ENCODE data around the gene TPSG1.
"Not testable (repeated sequence)": the region's sequence is repeated elsewhere in the genome, so short reads cannot be mapped to it uniquely, and the experiment has no call there.

Gene TPSG1

DNA sequence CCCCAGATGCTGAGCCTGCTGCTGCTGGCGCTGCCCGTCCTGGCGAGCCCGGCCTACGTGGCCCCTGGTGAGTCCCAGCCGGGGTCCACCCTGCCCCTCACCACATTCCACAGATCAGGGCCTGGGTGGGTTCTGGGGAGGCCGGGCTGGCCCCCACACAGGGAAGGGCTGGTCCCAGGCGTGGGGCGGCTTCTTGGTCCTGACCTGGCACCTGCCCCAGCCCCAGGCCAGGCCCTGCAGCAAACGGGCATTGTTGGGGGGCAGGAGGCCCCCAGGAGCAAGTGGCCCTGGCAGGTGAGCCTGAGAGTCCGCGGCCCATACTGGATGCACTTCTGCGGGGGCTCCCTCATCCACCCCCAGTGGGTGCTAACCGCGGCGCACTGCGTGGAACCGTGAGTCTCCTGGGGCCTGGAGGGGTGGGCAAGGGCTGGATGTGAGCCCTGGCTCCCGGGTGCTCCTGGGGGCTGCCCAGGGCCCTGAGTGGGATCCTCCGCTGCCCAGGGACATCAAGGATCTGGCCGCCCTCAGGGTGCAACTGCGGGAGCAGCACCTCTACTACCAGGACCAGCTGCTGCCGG lies 31.3 kb upstream of the TPSG1 start:
- not testable (repeated sequence) for DNase-seq

DNA sequence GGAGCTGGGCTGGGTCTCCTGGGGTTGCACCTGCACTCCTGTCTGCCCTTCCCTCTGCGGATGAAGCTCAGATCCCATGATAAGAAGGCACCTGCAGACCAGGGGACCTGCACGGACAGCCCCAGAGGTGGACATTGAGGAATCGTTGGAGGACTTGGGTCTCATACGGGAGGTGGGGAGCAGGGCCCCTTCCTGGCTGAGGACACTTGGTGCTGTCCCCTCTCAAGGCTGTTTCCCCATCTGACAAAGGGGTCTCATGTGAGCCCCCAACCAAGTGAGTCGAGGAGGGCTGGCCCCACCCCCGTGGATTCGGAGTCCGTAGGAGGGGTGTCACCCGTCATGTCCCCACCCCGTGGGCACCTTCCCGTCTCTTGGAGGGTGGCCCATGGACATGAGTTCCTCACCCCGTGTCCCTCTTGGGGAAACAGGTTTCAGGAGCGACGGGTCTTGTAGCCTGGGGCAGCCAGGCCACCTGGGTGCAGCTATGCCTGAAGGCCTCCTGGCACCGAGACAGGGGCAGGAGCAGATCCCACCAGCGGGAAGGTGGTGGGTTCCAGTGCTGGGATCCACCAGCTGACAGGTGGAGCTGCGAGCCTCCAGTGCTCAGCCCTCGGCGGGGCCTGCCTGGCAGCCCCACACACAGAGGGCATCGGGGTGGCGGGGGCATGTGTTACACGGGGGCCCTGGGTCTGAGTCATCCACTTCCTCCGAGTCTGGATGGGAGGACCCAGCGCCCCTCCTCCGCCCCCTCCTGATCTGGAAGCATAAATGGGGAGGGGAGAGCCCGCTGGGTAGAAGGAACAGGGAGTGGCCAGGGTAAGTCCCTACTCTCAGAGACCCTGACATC lies 30.4 kb upstream of the TPSG1 start, which contains the start of gene TPSD1:
Gene TPSD1, plus strand, starts transcription at position 794 of the 847 bp plus-strand sequence. CDS start 212 bp downstream, outside the sequence.
- DNase-seq = not testable (repeated sequence)

DNA sequence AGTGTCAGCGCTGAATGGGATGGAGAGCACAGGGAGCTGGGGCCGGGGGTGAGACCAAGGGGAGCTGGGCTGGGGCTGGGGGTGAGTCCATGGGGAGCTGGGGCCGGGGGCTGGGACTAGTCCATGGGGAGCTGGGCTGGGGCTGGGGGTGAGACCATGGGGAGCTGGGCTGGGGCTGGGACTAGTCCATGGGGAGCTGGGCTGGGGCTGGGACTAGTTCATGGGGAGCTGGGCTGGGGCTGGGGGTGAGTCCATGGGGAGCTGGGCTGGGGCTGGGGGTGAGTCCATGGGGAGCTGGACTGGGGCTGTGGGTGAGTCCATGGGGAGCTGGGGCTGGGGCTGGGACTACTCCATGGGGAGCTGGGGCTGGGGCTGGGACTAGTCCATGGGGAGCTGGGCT lies 29.8 kb upstream of the TPSG1 start:
- not testable (repeated sequence) for DNase-seq

DNA sequence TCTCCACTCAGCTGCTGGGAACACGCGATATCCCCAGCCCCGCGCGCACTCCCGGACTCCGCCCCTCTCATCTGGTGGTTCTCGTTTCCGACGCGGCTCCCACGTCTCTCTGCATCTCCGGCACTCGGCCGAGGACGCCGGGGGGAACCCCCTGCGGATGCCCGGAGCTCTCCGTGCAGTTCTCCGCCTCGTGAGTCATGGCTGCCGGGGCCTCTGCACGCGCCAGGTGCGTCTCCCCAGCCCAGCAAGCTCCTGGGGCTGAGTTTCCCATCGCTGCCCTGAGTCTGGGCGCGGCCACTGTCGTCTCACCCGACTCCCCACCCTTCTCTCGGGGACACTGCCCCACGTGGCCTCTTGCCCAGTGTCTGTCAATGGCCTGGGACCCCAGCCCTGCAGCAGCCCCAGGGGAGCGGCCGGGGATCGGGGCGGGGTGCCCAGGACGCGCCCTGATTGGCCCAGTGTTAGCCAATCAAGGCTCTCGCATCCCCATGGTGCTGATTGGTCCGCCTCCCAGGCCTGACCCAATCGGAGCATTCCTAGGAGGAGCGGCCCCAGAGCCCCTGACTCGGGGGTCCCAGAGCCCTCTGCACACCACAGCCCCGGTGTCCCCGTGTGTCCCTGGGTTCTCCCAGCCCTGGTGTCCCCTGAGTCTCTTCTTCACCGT lies 28.8 kb upstream of the TPSG1 start:
- not testable (repeated sequence) for DNase-seq

DNA sequence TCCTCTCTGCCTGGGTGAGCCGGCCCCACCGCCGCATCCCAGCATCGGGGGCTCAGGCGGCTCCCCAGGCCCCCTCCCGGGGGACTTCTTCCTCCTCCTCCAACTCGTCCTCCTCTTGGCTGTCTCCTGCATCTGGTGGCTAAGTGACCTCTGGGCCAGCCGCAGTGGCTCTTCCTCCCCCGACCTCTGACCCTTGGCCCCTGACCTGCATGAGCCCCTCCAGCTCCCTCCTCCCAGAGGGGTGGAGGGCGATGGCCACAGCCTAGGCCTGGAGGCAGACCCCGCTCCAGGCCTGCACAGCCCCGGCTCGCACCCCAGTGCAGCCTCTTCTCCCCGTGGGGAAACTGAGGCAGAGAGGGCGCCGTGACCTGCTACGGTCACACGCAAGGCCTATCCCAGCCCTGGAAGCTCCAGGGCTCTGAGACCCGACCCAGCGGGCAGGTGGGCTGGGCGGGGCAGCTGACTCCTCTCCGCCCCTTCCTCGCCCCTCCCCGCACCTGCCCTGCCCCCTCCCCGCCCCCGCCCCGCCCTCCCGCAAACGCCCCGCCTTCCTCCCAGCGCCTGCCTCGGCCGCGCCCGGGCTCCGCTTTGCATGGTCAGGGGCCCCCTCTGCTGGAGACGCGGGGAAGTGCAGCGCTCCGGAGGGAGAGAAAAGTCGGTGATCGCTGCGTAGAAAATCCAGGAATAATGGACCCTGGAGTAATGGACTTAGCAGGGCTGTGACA lies 24.1 kb upstream of the TPSG1 start:
- not testable (repeated sequence) for DNase-seq

DNA sequence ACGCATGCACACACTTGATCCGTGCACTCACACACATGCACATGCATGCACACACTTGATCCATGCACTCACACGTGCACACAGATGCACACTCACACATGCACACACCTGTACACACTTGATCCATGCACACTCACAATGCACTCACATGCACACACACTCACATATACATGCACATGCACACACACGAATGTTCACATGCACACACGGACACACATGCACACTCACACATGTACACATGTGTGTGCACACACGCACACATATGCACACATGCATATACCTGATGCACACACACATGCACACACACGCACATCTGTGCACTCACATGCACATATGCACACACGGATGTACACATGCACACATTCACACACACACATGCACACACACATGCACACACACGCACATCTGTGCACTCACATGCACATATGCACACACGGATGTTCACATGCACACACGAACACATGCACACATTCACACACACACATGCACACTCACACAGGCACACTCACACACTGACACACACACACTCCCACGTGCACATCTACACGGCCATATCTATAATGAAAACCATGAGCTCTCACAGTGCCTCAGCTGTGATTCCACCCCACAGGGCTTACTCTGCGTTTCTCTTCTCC lies 23.0 kb upstream of the TPSG1 start:
- DNase-seq = not testable (repeated sequence)

DNA sequence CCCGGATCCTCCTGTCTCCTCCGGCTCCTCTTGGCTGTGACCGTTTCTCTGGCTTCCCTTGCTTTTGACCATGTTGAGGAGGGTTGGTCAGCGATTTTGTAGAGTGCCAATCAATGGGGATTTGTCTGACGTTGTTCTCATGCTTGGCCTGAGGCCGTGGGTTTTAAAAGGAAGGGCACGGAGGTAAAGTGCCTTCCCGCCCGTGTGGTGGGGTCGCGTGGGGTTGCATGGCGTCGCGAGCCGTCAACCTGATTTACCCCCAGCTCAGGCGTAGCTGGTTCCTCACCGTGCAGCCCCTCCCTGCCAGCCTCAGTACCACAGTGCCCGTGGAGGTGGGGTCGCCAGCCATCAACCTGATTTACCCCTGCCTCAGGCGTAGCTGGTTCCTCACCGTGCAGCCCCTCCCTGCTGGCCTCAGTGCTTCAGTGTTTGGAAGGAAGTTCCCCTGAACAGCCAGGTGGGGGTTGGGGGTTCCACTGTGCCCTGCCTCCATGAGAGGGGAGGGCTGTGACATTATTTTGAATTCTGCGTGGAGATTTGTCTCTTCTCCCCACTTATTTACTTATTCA lies 20.5 kb upstream of the TPSG1 start:
- no peak for DNase-seq

DNA sequence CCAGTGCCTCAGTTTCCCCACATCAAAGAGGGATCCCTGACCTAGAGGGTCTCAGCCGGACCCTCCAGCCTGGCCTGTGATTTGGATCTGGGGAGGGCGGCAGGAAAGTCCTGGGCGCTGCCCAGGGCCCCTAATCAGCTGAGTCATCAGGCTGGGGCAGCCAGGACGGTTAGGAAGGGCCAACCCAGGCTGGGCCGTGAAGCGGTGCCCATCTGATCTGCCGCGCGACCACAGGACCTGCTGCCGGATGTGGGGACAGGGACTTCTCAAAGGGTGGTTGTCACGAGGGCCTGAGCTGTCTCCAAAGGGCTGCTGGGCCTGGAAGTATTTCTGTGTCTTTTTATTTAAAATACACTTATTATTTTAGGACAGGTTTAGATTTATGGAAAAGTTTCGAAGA lies 19.8 kb upstream of the TPSG1 start:
- no peak for DNase-seq

DNA sequence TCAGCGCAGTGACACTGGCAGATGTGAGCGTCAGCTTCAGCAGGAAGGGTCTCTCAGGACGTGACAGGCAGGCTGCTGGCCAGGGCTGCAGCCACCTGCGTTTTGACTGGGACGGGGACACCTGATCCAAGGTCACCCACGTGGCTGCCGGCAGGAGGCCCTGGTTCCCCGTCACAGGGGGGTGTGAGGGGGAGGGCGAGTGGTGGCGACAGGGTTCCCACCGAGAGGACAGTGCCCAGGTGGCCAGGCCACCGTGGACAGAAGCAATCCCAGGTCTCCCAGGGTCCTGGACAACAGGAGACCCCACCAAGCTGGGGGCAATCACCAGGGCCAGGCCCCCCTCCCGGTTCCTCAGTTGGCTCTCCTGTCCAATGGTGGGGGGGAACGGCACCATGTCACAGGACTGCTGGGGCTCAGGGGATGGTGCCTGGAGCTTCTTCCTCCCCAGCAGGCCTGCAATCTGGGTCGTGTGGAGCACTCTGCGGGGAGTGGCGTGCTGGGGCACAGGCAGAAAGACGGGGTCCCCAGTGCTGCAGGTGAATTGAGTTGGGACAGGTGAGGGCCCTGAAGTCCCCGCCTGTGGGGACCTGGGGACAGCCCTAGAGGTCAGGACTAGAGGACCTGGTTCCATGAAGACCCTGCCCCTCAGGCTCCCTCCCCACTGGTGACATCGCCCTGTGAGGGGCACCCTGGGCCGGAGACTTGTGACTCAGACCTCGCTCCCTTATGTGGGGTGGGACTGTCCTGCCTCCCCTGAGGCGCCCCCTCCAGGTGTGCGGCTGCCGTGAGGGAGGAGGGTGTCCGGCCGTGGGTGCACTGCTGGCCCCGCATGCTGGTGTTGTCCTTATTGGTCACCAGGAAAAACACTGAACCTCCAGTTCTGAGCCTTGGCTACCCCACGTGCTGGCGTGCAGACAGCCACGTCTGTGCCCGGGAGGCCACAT lies 19.1 kb upstream of the TPSG1 start:
- not testable (repeated sequence) for DNase-seq

DNA sequence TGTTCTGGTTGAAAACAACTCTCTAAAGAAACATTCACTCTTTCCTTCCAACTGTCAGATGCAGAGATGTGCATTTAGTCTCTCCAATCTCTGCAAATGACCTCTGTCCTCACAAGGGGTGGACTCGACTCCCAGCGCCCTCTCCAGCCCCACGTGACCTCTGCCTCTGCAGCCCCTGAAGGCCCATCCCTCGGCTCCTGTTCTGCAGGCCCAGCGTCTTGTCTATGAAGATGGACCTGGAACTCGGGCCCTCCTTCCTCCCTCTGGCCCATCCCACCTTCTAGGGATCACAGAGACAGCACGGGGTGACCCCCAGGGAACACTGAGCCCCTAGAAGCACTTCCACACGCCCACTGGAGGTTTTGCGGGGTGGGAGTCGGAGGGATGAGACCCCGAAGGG lies 18.3 kb upstream of the TPSG1 start:
- DNase-seq = not testable (repeated sequence)

DNA sequence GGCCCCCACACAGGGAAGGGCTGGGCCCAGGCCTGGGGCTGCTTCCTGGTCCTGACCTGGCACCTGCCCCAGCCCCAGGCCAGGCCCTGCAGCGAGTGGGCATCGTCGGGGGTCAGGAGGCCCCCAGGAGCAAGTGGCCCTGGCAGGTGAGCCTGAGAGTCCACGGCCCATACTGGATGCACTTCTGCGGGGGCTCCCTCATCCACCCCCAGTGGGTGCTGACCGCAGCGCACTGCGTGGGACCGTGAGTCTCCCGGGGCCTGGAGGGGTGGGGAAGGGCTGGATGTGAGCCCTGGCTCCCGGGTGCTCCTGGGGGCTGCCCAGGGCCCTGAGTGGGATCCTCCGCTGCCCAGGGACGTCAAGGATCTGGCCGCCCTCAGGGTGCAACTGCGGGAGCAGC lies 16.0 kb upstream of the TPSG1 start:
- not testable (repeated sequence) for DNase-seq

DNA sequence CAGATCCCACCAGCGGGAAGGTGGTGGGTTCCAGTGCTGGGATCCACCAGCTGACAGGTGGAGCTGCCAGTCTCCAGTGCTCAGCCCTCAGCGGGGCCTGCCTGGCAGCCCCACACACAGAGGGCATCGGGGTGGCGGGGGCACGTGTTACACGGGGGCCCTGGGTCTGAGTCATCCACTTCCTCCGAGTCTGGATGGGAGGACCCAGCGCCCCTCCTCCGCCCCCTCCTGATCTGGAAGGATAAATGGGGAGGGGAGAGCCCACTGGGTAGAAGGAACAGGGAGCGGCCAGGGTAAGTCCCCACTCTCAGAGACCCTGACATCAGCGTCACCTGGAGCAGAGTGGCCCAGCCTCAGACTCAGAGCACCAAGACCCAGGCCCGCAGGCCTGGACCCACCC lies 15.4 kb upstream of the TPSG1 start, which contains the start of gene TPSAB1:
Gene TPSAB1, plus strand, starts transcription at position 270 of the 400 bp plus-strand sequence. CDS start 234 bp downstream, outside the sequence.
- not testable (repeated sequence) for DNase-seq

DNA sequence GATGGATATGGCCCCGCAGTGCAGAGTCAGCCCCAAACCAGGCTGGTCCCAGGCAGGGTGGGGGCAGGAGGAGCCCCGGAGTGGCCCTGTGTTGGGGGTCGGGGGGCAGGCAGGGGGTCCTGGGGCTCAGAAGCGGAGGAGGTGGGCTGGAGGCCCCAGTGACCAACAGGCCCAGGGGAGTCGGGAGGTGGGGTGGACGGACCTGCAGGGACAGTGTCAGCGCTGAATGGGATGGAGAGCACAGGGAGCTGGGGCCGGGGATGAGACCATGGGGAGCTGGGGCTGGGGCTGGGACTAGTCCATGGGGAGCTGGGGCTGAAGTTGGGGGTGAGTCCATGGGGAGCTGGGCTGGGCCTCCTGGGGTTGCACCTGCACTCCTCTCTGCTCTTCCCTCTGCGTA lies 14.5 kb upstream of the TPSG1 start:
- not testable (repeated sequence) for DNase-seq

DNA sequence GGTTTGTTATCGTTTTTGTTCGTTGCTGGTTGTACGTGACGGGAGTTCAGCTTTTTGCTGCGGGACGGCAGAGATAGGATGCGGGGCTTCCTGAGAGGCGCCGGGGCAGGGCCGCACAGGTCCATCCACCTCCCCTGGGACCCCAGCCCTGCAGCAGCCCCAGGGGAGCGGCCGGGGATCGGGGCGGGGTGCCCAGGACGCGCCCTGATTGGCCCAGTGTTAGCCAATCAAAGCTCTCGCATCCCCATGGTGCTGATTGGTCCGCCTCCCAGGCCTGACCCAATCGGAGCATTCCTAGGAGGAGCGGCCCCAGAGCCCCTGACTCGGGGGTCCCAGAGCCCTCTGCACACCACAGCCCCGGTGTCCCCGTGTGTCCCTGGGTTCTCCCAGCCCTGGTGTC lies 13.8 kb upstream of the TPSG1 start:
- DNase-seq = not testable (repeated sequence)

DNA sequence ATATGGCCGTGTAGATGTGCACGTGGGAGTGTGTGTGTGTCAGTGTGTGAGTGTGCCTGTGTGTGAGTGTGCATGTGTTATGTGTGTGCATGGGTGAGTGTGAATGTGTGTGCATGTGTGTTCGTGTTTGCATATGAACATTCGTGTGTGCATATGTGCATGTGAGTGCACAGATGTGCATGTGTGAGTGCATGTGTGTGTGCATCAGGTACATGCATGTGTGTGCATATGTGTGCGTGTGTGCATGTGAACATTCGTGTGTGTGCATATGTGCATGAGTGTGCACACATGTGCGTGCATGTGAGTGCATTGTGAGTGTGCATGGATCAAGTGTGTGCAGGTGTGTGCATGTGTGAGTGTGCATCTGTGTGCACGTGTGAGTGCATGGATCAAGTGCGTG lies 12.9 kb upstream of the TPSG1 start:
- no peak for DNase-seq

DNA sequence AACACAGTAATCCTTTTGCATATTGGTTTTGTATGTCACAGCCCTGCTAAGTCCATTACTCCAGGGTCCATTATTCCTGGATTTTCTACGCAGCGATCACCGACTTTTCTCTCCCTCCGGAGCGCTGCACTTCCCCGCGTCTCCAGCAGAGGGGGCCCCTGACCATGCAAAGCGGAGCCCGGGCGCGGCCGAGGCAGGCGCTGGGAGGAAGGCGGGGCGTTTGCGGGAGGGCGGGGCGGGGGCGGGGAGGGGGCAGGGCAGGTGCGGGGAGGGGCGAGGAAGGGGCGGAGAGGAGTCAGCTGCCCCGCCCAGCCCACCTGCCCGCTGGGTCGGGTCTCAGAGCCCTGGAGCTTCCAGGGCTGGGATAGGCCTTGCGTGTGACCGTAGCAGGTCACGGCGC lies 11.6 kb upstream of the TPSG1 start:
- DNase-seq = not testable (repeated sequence)

DNA sequence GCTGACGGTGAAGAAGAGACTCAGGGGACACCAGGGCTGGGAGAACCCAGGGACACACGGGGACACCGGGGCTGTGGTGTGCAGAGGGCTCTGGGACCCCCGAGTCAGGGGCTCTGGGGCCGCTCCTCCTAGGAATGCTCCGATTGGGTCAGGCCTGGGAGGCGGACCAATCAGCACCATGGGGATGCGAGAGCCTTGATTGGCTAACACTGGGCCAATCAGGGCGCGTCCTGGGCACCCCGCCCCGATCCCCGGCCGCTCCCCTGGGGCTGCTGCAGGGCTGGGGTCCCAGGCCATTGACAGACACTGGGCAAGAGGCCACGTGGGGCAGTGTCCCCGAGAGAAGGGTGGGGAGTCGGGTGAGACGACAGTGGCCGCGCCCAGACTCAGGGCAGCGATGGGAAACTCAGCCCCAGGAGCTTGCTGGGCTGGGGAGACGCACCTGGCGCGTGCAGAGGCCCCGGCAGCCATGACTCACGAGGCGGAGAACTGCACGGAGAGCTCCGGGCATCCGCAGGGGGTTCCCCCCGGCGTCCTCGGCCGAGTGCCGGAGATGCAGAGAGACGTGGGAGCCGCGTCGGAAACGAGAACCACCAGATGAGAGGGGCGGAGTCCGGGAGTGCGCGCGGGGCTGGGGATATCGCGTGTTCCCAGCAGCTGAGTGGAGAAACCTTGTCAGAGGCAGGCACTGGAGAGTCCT lies 7.1 kb upstream of the TPSG1 start:
- not testable (repeated sequence) for DNase-seq

DNA sequence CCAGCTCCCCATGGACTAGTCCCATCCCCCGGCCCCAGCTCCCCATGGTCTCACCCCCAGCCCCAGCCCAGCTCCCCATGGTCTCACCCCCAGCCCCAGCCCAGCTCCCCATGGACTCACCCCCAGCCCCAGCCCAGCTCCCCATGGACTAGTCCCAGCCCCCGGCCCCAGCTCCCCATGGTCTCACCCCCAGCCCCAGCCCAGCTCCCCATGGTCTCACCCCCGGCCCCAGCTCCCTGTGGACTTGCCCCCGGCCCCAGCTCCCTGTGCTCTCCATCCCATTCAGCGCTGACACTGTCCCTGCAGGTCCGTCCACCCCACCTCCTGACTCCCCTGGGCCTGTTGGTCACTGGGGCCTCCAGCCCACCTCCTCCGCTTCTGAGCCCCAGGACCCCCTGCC lies 6.2 kb upstream of the TPSG1 start:
- DNase-seq = not testable (repeated sequence)

DNA sequence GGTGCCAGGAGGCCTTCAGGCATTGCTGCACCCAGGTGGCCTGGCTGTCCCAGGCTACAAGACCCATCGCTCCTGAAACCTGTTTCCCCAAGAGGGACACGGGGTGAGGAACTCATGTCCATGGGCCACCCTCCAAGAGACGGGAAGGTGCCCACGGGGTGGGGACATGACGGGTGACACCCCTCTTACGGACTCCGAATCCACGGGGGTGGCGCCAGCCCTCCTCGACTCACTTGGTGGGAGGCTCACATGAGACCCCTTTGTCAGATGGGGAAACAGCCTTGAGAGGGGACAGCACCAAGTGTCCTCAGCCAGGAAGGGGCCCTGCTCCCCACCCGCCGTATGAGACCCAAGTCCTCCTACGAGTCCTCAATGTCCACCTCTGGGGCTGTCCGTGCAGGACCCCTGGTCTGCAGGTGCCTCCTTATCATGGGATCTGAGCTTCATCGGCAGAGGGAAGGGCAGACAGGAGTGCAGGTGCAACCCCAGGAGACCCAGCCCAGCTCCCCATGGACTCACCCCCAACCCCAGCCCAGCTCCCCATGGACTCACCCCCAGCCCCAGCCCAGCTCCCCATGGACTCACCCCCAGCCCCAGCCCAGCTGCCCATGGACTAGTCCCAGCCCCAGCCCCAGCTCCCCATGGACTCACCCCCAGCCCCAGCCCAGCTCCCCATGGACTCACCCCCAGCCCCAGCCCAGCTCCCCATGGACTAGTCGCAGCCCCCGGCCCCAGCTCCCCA lies 5.6 kb upstream of the TPSG1 start:
- DNase-seq = not testable (repeated sequence)
